D341Med (cell line): ENCODE results near the gene MOSMO.
"Not testable (repeated sequence)": the region's sequence is repeated elsewhere in the genome, so short reads cannot be mapped to it uniquely, and the experiment has no call there.

ENCODE experiments used
- DNase-seq: peaks from one replicate; pipeline ENCODE4 v3.0.0; 2012; ENCODE audit warnings: low spot score

Gene MOSMO

DNA sequence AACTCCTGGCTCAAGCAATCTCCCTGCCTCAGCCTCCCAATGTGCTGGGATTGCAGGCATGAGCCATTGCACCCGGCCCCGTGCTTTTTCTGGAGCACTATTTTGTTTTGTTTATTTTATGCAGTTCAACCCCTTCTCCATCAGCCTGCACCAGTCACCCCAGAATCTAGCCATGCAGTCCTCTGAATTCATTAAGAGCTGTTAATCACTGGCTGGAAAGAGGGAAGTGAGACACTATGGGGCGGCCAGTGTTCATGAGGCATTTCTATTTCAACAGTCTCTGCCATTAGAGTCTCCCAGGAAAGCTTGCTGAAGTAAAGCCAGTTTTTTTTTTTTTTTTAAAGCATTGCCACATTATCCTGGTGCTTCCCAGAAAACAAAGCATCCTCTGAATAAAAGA is 86.1 kb downstream of the MOSMO start:
- DNase-seq: no peak

DNA sequence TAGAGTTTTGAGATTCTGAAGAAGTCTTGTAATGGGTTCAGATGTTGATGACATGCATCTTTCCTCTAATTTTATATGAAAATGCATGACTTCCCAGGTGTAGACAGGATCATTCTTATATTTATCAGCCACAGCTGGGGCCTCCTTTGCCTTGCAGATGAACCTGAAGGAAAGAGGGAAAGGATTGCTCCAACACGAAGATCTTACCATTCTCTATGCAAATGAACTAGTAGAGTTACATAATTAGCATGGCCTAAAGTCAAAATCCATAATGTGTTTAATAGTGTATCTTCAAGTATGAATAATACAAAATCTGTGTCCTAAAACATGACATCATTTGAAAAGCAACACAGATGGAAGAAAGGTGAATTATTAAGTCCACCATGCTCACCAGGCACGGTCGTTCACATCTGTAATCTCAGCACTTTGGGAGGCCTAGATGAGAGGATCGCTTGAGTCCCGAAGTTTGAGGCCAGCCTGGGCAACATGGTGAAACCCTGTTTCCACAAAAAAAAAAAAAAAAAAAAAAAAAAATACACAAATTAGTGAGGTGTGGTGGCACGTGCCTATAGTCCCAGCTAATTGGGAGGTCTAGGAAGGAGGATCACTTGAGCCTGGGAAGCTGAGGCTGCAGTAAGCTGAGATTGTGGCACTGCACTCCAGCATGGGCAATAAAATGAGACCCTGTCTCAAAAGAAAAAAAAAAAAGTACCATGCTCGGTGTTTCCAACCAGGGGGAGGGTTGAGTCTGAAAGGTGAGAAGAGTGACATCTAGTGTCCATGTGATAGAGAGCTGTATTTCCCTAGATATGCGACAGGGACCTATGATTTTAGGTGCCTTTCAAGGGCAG is 90.7 kb downstream of the MOSMO start:
- DNase-seq: peak; percentile 70

DNA sequence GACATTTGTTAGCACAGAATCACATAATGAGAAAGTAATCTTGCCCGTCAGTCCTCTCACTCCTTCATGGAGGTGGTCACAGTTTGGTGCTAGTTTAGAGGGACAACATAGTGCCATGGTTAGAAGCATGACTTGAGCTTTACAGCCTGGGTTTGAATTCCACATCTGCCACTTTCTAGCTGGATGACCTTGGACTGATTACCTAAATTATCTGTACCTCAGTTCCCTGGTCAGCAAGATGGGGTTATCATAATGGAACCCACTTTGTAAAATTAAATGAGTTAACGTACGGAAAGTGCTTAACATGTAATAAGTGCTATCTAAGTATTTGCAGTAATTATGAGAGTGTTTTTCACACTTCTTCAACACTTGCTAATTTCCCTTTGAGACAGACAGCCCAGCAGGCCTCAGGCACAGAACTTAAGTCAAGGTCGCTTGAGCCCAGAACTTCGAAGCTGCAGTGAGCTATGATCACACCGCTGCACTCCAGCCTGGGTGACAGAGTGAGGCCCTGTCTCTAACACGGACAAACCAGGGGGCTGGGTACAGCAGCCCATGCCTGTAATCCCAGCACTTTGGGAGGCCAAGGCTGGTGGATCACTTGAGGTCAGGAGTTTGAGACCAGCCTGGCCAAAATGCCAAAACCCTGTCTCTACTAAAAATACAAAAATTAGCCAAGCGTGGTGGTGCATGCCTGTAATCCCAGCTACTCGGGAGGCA is 91.5 kb downstream of the MOSMO start:
- no peak for DNase-seq

DNA sequence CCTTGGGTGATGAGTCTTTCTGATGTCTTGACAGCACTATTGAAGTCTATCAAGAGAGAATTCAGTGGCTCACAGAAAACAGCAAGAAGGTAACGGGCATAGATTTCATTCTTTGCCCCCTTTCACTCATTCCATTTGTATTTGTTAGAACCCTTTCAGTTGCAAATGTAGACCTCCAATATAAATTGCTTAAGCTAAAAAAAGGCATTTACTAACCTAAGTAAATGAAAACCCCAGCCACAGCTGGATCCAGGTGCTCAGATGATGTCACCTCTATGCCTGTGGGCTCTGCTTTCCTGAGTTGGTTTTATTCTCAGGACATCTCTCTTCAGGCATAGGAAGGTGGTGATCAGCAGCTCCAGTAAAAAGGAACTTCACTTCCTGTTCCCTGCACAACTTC is 95.5 kb downstream of the MOSMO start:
- no peak for DNase-seq

- no peak for DNase-seq
These were observed 101.5 kb downstream of the MOSMO start for GRCh38 chr16:22109258-22109898.

DNA sequence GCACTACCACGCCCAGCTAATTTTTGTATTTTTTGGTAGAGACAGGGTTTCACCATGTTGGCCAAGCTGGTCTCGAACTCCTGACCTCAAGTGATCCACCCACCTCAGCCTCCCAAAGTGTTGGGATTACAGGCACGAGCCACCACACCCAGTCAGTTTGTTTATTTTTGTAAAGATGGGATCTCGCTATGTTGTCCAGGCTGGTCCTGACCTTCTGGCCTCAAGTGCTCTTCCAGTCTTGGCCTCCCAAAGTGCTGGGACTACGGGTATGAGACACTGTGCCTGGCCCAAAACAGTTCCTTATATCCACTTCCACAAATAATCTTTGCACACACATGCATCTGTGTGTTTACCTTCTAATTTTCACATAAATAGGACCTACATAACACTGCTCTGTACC is 103.7 kb downstream of the MOSMO start:
- DNase-seq: not testable (repeated sequence)

GRCh38 chr16:22116095-22116700 is 108.3 kb downstream of the MOSMO start:
- no peak for DNase-seq

DNA sequence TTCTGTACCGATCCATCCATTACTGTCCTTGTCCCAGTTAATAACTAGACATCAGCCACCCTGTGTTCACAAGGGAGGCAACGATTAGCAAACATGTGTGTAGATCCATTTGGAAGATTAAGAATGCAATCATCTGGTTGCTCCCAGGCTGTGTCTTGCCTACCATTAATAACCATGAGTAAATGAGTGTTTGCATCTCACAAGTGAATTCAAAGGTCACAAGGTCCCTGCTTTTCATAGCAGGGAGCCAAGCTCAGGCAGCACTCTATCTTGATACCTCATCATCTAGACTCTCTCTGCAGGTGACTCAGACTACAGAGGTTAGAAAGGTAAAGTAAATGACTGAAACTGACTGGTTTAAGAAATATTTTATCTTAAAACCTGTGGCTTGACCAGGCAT is 109.7 kb downstream of the MOSMO start:
- no peak for DNase-seq

DNA sequence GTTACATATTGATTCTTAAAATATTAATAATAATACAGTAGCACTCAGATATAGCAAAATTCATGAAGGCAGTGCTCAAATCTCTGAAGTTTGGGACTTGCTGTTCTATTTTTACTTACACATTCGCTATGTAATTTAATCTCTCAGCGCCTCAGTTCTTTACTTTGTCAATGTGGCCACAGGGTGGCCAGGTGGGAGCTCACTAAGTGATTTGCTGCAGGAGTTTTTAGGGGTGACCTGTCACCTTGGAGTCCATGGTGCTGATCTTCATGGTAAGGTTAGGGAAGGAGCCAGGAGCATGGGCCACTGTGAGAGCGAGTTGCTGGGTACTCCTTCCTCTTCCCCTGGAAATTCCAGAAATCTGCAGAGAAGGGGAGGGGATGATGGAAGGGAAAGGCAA is 112.5 kb downstream of the MOSMO start:
- no peak for DNase-seq

DNA sequence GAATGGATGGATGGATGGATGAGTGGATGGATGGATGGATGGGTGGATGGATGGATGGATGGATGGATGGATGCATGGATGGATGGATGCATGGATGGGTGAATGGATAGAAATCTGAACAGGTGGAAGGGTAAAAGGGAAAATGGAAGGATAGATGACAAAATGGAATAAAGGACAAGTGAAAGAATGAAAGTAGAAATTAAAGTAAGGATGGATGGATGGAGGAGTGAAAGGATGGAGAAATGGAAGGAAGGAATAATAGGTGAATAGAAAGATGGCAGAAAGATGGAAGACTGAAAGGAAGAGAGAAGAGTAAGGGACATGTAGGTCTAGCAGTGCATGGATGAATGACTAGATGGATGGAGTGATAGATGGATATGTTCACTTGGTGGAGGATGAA is 114.3 kb downstream of the MOSMO start:
- no peak for DNase-seq

DNA sequence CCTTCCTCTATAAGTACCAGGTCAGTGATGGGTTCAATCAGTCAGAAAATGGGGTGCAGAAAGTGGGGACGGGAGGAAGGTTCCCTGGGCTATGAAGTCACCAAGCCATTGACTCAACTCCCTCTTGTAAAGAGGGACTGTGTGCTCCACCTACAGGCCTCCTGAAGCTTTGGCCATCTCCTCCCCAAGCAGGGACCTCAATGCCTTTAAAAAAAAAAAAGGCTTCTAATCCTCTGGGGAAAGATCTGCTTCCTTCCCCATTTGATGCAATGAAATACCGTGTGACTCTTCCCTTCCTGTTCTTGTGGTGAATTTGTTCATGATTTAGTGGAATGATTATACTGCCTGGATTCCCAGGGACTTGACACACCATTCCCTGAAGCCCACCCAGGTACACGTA is 115.2 kb downstream of the MOSMO start:
- no peak for DNase-seq

DNA sequence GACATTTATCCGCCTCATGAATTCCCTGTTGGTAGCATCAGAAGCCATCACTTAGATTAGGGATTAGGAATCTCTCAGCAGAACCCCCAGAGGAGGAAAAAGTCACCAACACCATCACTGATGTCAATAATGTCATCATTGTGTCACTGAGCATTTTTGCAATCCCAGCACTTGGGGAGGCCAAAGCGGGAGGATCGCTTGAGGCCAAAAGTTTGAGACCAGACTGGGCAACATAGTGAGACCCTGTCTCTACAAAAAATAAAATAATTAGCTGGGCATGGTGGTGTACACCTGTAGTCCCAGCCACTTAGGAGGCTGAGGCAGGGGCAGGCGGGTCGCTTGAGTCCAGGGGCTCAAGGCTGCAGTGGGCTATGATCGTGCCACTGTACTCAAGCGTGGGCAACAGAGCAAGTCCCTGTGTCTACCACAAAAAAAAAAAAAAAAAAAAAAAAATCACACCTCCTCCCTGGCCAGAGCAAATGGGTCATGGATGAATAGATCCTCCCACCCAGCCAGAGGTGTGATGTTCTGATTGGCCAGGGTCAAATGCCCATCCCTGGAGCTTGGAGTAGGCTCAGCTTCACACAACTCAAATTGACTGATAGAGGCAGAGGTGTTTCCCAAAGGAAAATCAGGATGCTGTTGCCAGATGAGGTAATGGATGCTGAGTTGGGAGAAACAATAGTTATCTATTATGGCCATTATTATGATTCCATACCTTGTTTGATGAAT is 116.0 kb downstream of the MOSMO start:
- DNase-seq: no peak

GRCh38 chr16:22124583-22125284 is 116.8 kb downstream of the MOSMO start:
- DNase-seq: no peak

DNA sequence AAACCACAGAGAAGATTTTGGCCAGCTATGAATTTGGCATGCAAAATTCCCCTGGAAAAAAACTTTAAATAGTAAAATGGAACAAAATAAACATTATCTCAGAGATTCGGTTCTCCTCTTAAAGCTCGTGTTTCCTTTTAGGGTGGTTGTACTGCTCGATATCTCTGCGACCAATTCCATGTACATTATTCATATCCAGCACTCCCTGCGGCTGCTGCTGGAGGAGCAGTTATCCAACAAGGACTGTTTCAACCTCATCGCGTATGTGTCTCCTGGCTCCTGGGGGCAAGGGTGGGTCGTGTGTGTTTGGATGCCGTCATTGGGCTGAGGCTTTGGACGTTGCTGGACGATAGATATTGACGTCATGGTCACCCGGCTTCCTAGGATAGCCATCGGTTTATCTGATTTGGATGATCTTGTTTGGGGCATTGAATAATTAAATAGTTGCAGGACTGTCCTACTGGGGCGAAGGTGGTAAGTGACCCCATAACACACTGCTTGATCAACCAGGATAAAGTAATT is 118.2 kb downstream of the MOSMO start:
- no peak for DNase-seq

DNA sequence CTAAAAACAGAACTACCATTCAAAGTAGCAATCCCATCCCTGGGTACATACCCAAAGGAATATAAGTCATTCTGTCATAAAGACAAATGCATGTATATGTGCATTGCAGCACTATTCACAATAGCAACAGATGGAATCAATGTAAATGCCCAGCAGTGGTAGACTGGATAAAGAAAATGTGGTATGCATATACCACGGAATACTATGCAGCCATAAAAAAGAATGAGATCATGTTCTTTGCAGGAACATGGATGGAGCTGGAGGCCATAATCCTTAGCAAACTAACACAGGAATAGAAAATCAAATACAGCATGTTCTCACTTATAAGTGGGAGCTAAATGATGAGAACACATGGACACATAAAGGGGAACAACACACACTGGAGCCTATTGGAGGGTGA is 120.6 kb downstream of the MOSMO start:
- not testable (repeated sequence) for DNase-seq

DNA sequence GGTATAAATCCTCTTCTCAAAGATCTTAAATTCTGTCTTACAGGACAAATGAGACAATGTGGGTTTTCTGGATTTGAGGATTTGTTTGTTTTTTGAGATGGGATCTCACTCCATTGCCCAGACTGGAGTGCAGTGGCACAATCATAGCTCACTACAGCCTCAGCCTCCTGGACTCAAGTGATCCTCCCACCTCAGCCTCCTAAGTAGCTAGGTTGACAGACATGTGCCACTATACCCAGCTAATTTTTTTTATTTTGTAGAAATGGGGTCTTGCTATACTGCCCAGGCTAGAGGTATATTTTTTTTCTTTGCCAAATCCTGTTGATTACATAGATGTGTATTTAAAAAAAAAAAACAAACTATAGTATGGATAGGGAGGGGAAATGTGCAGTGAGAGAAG is 122.6 kb downstream of the MOSMO start:
- no peak for DNase-seq

DNA sequence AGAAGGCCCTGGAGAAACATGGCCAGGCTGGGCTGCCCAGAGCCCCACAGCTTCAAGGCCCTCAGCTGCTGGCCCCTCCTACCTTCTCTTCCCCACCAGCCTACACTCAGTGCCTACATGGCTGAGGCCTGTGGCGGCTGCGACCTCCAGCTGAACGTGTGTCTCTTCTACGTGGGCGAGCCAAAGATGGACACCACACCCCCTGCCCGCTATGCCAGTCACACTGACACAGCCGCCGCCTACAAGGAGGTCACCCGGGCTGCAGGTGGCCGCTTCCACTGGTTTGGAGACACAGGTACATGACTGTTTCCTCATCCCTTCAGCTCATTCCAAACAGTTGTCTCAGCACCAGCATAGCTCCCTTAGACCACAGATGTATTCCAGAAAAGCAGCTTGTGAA is 124.9 kb downstream of the MOSMO start:
- no peak for DNase-seq
